COR-L47 (cell line): ENCODE results near the gene DAB1.

ENCODE experiments used
- DNase-seq: peaks from one replicate; lab custom pipeline; 2025; lab: John Stamatoyannopoulos, UW

The DAB1 gene

GRCh38 chr1:57019236-57019839, 404.5 kb downstream of the DAB1 start:
- DNase-seq, result peak; percentile 5

GRCh38 chr1:57018119-57018518, 405.7 kb downstream of the DAB1 start:
- DNase-seq, result no peak

- DNase-seq, result no peak
These were observed 406.1 kb downstream of the DAB1 start for GRCh38 chr1:57017717-57018116.

GRCh38 chr1:57017200-57017599, 406.7 kb downstream of the DAB1 start:
- DNase-seq, result peak; percentile 7

- no peak for DNase-seq
These were observed 408.8 kb downstream of the DAB1 start for GRCh38 chr1:57015071-57015470.

GRCh38 chr1:57013522-57013921, 410.3 kb downstream of the DAB1 start:
- DNase-seq, result no peak

GRCh38 chr1:57012315-57012714, 411.5 kb downstream of the DAB1 start:
- no peak for DNase-seq

GRCh38 chr1:57010511-57010910, 413.3 kb downstream of the DAB1 start:
- no peak for DNase-seq

GRCh38 chr1:57007948-57008347, 415.9 kb downstream of the DAB1 start:
- DNase-seq, result no peak

- no peak for DNase-seq
These were observed 416.4 kb downstream of the DAB1 start for GRCh38 chr1:57007472-57007871.

- DNase-seq, result no peak
These were observed 420.3 kb downstream of the DAB1 start for GRCh38 chr1:57003398-57004139.

- no peak for DNase-seq
These were observed 428.3 kb downstream of the DAB1 start for GRCh38 chr1:56995414-56996100.

- no peak for DNase-seq
These were observed 430.4 kb downstream of the DAB1 start for GRCh38 chr1:56993475-56993874.

GRCh38 chr1:56992318-56993125, 431.3 kb downstream of the DAB1 start:
- no peak for DNase-seq

- DNase-seq, result no peak
These were observed 432.3 kb downstream of the DAB1 start for GRCh38 chr1:56991576-56991975.

- no peak for DNase-seq
These were observed 437.5 kb downstream of the DAB1 start for GRCh38 chr1:56986397-56986796.

- no peak for DNase-seq
These were observed 438.0 kb downstream of the DAB1 start for GRCh38 chr1:56985857-56986256.

GRCh38 chr1:56983484-56983883, 440.4 kb downstream of the DAB1 start:
- DNase-seq, result no peak

- no peak for DNase-seq
These were observed 443.7 kb downstream of the DAB1 start for GRCh38 chr1:56979986-56980755.

GRCh38 chr1:56978819-56979218, 445.0 kb downstream of the DAB1 start:
- no peak for DNase-seq

- DNase-seq, result no peak
These were observed 445.9 kb downstream of the DAB1 start for GRCh38 chr1:56977910-56978309.

- no peak for DNase-seq
These were observed 448.4 kb downstream of the DAB1 start for GRCh38 chr1:56975446-56975845.
